Mammary epithelial cell (primary cell): ENCODE results near the gene PHC3.

ENCODE experiments used
- CTCF ChIP-seq, 2 donors: IDR thresholded peaks in 1 of 2; conservative IDR thresholded peaks in 1 of 2; 2 replicates each; pipeline ENCODE4 v1.5.1; 2011 to 2012; ENCODE audit warnings: inconsistent platforms in 2 of 2, low read length in 2 of 2, mild to moderate bottlenecking in 2 of 2, control low read depth in 1 of 2, low read depth in 1 of 2; ENCODE audit not compliant: insufficient read depth in 1 of 2; ENCODE audit errors: extremely low read depth in 1 of 2
- EZH2 ChIP-seq: IDR thresholded peaks from 2 replicates; pipeline ENCODE4 v1.6.1; 2012; ENCODE audit warnings: low read length, inconsistent platforms, borderline replicate concordance

- TF ChIP-seq CTCF (conservative IDR thresholded peaks at IDR 0.05 in 1 of 2, IDR thresholded peaks at IDR 0.05 in 1 of 2; ENCODE audit: extremely low read depth in 1 of 2, insufficient read depth in 1 of 2, low read depth in 1 of 2, low read length in 2 of 2) (no peak), EZH2 (no peak)
These were observed 104.2 kb downstream of the PHC3 start for GRCh38 chr3:170077361-170077760.
